GM12873 (cell line): Measurements from ENCODE around the gene SP6.

ENCODE experiments used
- CTCF ChIP-seq: IDR thresholded peaks from 2 replicates; pipeline ENCODE4 v1.5.1; 2012; ENCODE audit warnings: low read depth, mild to moderate bottlenecking, moderate library complexity, low read length, control low read depth; ENCODE audit not compliant: insufficient read depth; ENCODE audit errors: missing control alignments

SP6 gene

GRCh38 chr17:47895347-47895855 is 44.4 kb upstream of the SP6 start:
- no peak for TF ChIP-seq CTCF

- no peak for TF ChIP-seq CTCF
Measured at GRCh38 chr17:47894498-47895346, 43.8 kb upstream of the SP6 start.

GRCh38 chr17:47891545-47892088 is 40.7 kb upstream of the SP6 start:
- TF ChIP-seq CTCF: no peak

GRCh38 chr17:47889734-47890529 is 39.0 kb upstream of the SP6 start:
- TF ChIP-seq CTCF: peak; percentile 90

GRCh38 chr17:47888293-47888692 is 37.3 kb upstream of the SP6 start:
- no peak for TF ChIP-seq CTCF

- no peak for TF ChIP-seq CTCF
Measured at GRCh38 chr17:47884905-47885730, 34.2 kb upstream of the SP6 start.
